Myocyte (in vitro differentiated cells): Measurements from ENCODE around the gene GCHFR. TPM values are rescaled to one million over a fixed set of nuclear protein-coding genes. Genes with fewer than 3 reads are reported as not detected.
A peak's percentile ranks its signal among the peaks of the same experiment; 100 is the strongest.

ENCODE experiments used
- DNase-seq: peaks from one replicate; pipeline ENCODE4 v3.0.0-alpha.2; 2012; ENCODE audit warnings: low read depth
- total RNA-seq: library from RNA; depleted of rRNA; stranded (reverse); fragments of >200 nt; gene quantifications from 2 replicates; pipeline ENCODE4 v1.2.3, GENCODE V29; 2014

GCHFR gene
- total RNA-seq, 1 donor from 2014 or later = 5.5 TPM

DNA sequence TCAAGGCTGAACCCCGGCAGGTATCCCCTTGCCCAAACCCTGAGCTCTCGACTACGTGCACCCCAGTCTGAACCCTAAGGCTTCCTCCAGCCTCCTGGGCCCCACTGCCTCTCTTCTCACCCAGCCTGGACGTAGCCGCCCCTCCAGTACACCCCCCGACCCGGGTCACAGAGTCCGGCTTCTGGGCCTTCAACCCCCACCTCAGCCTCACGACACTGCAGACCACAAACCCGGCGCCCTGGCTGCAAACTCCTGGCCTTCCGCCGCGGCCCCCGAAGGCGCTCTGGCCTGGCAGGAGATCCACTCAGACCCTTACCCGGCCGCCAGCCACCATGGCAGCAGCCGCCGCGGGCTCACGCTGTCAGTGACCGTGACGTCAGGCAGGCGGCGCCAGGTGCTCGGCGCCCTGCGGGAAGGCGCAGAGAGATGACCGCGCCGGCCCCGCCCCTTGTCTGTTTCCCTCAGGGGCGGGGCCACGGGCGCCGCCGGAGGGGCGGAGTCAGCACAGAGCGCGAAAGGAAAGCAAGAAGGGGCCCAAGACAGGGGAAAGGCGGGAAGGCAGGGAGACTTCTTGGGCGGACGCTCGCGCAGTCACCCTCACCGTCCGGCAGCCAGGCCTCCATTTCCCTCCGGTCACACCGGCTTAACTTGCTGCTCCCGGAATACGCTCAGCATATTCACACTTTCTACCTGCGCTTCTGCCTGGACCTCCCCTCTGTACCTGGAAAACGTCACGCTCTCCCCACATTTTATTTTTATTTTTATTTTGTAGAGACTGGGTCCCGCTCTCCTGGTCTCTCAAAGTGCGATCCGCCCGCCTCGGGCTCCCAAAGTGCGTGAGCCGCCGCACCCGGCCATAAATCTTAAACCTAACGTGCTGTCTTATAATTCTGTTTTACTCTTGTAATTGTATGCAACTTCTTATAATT, 8.7 kb upstream of the GCHFR start, which contains the start of gene RMDN3:
TSS of gene RMDN3 (minus strand) at position 372 of the 929 bp plus-strand sequence. CDS start 471 bp downstream, outside the sequence.
- peak; percentile 92 for DNase-seq

DNA sequence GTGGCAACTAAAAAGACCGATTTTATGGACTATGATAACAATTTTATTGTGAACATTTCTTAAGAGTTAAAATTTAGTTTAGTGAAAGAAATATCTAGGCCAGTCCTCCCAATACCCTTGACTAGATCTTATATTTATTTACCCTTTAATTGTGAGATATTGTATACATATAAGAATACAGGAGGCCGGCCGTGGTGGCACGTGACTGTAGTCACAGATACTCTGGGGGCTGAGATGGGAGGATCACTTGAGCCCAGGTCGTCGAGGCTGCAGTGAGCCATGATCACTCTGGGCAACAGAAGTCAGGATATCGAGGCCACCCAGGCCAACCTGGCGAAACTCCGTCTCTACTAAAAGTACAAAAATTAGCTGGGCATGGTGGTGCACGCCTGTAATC, 8.1 kb upstream of the GCHFR start:
- DNase-seq = no peak

DNA sequence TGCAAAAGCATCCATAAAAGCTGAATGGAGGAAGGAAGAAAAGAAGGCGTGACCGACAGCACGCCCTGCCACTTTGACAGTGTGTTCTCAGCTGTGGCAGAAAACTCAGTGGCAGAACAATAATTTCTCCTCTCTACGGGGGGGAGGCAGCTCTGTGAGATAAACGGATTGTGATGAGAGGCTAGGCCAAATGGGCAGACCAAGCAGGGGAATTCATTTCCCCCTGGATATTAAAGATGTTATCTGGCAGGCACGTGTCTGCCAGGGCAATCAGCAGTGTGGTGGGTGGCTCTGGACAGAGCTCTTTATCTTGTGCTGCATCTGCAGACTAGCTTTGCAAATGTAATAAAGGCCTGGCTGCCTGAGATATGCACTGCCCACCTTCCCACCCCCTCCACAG, 6.9 kb upstream of the GCHFR start:
- DNase-seq = no peak

DNA sequence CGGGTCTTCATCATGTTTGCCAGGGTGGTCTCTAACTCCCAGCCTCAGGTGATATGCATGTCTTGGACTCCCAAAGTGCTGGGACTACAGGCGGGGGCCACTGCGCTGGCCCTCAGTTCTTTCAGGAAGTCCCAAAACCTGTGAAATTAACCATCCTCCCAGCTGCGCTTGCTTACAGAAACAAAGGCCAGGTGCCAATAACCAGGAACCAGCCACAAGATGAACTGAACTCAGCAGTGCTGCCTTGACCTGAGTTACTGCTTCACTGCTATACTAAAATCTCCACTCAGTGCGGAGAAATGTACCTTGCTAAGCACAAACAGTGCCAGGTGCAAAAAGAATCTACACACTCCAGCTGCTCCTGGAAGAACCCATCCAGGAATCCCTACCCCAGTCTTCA, 3.9 kb upstream of the GCHFR start:
- DNase-seq = no peak

DNA sequence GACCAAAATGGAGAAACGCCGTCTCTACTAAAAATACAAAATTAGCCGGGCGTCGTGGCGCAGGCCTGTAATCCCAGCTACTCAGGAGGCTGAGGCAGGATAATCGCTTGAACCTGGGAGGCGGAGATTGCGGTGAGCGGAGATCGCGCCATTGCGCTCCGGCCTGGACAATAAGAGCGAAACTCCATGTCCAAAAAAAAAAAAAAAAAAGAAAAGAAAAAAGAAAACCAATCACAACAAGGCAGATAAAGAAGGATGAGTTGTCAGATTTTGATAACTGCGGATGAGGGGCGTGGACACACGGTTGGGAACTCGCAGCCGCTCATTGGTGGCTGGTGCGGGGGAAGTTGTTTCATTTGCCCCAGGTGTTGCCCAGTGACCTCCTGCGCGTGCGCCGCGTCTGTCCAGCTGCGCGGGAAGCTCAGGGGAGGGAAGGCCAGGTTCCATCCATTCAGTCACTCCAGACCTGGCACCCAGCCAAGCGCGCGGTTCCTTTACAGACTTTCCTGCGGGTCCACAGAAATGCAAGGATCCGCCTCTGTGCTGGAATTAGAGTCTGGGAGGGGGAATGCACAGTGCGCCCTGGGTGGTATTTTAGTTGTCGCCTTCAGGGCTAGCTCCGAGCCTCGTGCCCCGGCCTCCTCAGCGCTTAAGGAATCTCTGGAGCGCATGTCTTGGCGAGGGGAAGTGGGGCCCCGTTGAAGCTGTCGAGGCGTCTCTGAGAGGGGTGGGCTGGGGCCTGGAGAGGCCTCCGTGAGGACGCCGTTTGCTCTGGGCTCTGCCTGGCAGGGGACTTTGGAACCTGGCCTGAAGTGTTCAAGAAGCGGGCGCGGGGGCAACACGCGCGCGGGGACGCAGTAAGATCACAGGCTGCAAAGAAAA, 708 bp upstream of the GCHFR start:
- DNase-seq = peak; percentile 45

DNA sequence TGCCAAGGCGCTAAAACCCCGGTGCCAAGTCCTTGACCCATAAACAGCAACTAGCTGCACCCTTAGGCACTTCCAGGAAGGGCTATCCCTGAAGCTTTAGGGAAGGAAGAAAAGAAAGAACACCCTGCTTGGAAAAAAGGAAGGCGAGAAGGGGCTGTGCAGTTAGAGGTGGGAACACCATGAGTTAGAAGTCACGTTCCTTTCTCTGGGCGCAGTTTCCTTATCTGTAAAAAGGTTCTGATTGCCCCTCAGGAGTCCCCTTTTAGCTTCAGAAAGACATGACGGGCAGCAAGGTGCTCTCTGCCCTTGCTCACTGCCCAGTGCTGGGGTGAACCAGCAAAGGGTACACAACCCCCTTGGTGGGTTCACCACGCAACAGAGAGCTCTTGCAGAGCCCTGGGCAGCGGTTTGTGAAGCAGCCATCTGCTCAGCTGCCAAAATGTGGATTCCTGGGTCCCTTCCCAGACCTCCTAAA, 798 bp downstream of the GCHFR start:
- peak; percentile 11 for DNase-seq

DNA sequence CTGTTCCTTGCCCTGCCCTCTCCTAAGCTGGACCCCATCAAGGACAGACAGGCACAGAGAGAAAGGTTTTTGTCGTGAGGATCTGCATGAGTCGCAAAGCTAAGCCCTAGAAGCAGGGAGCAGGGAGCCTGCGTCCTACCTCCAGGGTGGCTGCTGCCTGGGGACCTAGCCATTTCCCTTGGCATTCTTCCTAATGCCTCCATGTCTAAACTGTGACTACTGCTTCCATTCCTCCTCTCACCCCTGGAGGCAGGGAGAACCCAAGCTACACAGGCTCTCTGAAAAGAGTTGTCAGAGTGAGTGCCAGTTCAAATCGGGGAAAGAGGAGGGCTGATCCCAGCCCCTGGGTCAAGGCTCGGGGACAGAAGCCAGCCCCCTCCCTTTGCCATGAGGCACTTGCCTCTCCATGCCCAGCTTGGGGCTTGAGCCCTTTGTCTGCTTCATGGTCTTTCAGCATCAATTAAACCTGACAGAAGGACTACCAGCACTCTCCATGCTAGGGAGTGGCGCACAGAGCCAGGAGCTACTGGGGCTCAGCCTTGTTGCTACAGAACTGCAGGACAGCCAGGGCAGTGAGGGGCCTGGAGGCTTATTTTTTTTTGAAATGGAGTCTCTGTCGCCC, 2.4 kb downstream of the GCHFR start:
- no peak for DNase-seq

DNA sequence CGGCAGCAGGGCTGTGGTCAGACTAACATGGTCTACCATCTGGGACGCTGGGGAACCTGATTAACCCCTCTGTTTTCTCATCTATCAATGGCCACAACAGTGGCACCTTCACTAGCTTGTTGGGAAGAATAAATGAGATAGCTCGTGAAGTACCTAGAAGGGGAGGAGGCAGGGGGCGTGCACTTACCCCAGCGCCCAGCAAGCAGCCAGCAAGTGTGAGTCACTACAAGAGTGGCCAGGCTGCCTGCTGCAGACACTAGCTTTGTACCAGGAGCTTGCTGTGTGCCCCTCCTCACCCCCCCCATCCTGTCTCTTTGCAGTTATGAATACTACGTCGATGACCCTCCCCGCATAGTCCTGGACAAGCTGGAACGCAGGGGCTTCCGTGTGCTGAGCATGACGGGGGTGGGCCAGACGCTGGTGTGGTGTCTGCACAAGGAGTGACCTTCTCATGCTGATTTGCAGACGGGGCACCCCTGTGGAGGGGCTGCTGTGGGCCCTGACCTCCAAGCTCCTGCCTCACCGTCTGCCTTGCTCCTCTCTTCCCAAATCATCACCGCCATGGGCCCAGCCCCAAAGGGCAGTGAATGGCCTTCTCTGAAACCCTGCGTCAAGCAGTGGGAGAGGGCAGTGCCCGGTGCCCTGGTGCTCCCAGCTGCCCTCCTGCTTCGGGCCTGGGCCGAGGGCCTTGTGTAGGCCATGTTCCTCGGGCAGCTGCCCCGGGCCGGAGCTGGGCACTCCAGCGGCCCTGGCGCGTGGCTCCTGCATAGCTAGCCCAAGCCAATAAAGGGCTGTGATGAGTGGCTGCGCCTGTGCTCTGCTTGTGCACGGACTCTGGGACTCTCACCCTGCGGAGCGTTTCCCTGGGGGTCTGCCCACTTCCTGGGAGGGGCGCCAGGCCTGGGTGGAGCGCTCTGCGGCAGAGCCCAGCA, 3.3 kb downstream of the GCHFR start:
- DNase-seq = no peak

DNA sequence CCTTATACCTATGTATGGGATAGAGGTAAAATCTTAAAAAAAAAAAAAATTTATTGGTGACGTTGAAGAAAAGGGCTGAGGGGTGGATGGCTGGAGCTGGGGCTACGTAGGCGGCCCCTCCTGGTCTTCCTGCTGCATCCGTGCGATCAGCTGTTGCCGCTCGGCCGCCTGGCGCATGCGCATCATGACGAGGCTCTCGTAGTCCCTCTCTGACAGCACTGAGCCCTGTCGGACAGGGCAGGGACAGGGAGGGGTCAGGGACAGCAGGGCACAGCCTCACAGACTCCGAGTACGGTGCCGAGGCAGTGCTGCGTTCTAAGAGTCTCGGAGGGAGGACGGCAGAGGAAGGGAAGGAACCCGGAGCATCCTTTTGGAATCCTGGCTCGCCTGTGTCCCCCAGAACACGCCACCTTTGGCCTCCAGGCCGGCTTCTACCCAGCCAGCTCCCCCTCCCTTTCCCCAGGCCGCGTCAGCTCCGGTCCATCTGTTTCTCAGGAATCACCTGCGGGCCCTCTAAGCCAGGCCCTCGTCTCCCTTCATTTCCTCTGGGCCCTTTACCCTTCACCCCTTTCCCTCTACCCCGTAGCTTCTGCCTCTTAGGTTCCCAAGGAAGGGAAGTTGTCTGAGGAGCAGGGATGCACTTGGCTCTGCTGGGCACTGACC, 4.1 kb downstream of the GCHFR start:
- no peak for DNase-seq

DNA sequence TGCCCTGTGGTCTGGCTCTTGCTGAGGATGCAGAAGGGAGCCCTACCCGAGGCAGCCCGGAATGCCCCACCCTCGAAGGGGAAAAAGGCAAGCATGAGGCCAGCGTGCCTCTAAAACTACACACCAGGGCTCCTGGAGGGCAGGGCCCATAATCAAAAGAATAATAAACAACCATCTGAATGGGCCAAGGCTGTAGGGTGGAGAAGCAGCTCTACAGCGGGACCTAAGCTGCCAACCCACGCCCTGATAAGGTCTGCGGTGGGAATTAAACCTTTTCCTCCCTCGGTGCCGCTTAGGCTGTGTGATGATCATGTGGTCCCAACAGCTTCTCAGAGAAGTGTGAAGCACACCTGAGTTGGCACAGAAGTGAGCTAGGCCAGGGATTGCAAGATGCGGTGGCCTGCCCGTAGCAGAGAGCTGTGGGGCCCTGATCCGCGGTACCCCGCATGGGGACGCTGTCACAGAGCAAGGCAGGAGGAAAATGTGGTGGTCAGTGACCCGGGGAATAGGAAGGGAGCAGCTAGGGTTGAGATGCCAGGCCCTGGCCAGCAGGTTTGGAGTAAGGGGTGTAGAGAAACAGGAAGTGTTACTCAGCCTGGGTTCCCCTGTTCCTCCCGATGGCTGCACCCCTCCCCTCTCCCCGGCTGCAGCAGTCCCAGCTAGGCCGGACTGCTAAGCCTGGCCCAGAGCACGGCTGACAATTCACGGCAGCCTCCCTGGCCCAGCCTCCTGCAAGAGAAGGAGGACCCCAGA, 4.8 kb downstream of the GCHFR start:
- DNase-seq = no peak

DNA sequence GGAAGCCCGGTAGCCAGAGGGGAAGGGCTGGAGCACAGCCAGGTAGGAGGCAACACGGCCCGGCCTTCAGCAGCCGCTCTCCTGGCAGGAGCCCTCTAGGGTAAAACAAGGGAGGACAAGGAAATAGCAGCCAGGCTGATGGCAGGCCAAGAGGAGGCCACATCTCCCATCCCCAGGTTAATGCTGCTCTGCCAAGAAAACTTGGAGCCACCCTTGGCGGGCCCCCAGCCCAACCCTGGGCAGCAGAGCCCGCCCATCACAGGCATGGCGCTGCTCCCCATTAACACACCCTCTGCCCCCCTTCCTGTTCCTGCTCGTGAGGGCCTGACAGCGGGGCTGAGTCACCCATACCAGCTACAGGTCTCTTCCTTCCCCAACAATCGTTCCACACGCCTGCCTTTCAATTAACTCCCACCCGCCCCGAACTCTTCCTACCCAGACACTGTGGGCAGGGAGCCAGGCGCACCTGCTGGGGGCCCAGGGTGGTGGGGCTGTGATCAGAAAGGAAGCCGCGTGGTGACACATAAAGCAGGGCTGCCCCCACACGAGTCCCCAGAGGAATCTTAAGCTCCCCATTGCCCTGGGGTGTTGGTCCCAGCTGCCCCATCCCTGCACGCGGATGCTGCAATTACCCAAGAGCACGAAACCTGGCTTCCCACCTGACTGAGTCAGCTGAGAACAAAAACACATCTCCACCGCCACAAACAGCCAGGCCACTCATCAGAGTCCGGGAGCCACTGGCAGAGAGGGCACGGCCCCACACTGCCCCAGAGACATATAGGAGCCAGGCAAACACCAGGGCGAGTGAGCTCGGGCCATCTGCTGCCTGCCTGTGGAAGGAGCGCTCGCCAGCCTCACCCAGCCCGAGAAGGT, 5.6 kb downstream of the GCHFR start, which contains the start of gene C15orf62:
TSS of gene C15orf62 (plus strand) at position 707 of the 873 bp plus-strand sequence. CDS start 516 bp downstream, outside the sequence.
- DNase-seq = no peak

DNA sequence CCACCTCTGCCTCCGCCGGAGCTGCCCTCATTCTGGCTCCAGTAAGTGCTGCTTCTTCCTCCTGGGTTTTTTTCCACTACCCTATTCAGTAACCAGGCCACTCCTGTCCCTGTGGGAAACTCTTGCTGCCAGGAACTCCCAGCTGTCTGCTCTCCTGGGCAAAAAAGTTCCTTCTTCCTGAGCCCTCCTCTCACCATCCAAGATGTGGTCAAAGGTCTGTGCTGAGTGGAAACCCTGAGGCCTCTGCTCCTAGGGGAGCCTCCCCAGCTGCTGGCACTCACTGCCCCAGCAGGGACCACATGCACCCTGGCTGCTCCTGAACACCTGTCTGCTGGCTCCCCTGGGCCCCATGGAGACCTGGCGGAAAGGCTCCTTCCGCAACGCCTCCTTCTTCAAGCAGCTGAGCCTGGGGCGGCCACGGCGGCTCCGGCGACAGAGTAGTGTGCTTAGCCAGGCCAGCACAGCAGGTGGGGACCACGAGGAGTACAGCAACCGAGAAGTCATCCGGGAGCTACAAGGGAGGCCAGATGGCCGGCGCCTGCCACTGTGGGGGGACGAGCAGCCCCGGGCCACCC, 6.4 kb downstream of the GCHFR start:
- peak; percentile 89 for DNase-seq

DNA sequence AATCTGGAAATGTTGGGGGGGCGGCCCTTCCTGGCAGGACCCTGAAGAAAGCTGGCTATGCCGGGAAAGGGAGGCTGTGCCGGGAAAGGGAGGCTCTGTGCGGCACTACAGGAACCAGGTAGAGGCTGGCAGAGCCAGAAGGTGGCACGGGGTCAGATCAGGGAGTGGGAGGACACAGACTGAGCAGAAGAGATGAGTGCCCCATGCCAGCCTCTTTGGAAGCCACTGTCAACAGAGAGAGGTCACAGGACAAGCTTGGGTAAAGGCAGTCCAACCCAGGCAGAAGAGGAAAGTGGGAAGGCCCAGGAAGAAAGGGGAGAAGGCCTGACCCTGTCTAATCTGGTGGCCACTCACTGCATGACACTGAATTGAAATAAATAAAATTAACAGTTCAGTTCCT, 7.4 kb downstream of the GCHFR start:
- DNase-seq = no peak

DNA sequence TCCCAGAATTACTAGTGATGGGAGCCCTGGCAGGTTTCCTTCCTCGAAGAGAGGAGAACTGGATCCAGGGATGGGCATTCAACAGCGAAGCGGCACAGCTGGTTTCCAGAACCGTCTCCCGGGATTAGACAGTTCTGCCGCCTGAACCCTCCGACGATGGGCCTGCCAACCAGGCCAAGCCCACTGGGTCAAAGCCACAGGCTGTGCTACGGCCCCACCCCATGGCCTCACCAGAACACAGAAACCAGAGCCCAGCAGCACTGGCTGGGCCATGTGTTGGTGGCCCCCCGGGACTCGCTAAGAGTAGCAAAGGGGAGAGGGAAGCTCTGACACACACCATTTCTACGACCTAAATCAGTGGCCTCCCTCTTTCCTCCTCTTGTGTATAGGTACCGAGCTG, 8.1 kb downstream of the GCHFR start:
- DNase-seq = no peak

DNA sequence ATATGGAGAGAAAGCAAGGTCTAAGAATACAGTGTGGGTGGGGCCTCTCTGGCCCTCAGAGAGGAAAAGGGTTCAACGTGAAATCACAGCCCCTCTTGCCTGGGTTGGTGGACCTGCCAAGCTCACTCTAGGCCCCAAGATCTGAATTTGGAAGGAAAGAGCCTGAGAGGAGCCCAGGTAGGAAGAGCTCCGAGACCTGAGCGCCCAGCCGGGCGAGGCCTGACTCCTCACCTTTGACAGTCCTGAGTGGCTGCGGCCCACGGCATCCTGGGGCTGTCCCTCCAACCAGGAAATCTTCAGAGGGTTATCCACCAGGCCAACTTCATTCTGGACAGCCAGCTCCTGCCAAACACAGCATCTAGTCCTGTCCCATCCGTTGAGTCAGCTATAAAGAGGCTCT, 9.6 kb downstream of the GCHFR start:
- DNase-seq = no peak

DNA sequence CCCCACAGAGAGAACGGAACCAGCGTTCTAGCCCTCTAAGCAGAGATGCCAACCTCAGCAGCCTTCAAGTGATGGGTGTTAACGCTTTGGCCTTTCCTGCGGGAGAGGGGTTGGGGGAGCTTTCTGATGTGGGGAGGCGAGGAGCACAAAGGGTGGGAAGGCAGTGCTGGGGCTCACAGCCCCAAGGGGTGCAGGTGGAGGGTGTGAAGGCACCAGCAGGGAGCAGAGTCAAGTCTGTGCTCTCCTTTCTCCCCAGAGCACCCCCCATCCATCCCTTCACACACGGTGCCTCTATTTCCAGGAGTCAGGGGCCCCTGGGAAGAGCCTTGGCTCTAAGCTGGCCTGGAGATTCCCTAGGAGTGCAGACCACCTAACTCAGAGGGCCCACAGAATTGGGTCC, 10.0 kb downstream of the GCHFR start:
- no peak for DNase-seq

DNA sequence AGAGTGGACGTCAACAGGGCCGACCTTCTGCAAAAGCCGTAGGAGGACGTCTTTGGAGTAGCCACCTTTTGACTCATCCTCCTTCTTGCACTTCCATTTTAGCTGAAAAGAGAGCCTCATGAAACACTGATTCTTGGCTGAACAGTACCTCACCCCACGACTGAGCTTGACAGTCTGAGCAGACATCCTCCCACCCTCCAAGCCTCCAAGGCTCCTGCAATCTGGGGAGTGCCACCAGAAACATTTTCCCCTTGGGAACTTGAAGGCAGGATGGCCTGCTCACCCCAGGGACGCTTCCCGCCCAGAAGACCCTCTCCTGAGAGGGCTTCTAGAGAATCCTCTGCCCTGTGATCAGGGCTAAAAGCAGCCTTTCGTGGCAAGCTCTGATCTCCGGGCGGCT, 11.1 kb downstream of the GCHFR start:
- no peak for DNase-seq
